AG09319 (cell line): ENCODE data around the gene CMIP.

Experiments
- DNase-seq: peaks from one replicate; pipeline ENCODE4 v3.0.0-alpha.2; 2010; ENCODE audit warnings: low read depth; ENCODE audit errors: extremely low read depth
- TF ChIP-seq, protein P1 (sequence below): IDR thresholded peaks from 2 replicates; pipeline ENCODE4 v1.5.1; 2011; ENCODE audit warnings: low read depth, mild to moderate bottlenecking, inconsistent platforms, low read length, moderate library complexity

Gene CMIP

DNA sequence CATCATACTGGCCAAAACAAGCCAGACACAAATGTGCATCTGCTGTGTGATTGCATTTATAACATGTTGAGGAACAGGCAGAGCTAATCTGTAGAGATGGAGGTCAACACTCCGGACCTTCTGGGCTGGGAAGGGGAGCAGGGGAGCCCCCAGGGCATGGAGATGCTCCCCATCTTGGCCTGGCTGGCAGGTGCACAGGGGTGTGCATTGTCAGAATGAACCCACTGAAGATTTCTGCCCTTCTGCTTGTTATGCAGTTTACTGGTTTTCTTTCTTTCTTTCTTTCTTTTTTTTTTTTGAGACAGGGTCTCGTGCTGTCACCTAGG, 146.9 kb downstream of the CMIP start:
- TF ChIP-seq, protein P1, sequence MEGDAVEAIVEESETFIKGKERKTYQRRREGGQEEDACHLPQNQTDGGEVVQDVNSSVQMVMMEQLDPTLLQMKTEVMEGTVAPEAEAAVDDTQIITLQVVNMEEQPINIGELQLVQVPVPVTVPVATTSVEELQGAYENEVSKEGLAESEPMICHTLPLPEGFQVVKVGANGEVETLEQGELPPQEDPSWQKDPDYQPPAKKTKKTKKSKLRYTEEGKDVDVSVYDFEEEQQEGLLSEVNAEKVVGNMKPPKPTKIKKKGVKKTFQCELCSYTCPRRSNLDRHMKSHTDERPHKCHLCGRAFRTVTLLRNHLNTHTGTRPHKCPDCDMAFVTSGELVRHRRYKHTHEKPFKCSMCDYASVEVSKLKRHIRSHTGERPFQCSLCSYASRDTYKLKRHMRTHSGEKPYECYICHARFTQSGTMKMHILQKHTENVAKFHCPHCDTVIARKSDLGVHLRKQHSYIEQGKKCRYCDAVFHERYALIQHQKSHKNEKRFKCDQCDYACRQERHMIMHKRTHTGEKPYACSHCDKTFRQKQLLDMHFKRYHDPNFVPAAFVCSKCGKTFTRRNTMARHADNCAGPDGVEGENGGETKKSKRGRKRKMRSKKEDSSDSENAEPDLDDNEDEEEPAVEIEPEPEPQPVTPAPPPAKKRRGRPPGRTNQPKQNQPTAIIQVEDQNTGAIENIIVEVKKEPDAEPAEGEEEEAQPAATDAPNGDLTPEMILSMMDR: no peak
- no peak for DNase-seq

DNA sequence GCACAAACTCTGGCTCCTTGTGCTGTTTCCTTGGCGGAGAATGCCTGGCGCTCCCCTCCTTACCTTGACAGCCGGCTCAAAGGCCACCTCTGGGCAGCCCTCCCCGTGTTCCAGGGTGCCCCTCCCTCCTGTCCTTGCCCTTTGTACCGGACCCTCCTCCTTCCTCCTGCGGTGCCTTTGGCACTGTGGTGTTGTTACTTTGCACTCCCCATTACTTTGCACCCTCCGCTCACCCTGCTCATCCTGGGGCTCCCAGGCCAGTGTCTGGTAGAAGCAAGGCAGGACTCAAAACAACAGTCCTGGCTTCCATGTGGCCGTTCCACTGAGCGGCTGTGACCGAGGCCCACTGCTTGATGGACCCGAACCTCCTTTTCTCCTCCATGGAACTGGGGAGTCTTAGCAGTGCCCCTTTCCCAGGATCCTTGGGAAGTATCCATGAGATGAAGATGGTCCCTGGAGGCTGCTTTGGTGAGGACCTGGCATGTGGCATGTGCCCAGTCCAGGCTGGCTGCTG, 147.8 kb downstream of the CMIP start:
- DNase-seq: no peak
- TF ChIP-seq, protein P1: no peak

DNA sequence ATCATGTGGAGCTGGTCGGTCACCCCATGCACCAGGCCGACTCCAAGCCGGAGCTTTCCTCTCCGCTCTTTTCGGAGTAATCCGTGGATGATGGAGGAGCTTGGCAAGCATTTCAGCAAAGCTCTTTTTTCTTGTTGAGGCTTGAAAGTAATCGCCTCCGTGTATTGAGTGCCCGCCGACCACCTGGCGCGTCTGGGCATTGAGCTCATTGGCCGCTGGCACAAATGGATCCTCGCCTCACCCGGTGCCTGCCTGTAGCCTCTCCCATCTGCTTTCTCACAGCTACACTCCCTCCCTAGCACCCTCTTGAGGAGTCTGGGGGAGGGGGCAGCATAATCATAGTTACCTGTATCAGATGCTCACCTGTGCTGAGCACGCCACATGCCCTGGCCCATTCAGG, 148.9 kb downstream of the CMIP start:
- no peak for DNase-seq
- TF ChIP-seq, protein P1: no peak

DNA sequence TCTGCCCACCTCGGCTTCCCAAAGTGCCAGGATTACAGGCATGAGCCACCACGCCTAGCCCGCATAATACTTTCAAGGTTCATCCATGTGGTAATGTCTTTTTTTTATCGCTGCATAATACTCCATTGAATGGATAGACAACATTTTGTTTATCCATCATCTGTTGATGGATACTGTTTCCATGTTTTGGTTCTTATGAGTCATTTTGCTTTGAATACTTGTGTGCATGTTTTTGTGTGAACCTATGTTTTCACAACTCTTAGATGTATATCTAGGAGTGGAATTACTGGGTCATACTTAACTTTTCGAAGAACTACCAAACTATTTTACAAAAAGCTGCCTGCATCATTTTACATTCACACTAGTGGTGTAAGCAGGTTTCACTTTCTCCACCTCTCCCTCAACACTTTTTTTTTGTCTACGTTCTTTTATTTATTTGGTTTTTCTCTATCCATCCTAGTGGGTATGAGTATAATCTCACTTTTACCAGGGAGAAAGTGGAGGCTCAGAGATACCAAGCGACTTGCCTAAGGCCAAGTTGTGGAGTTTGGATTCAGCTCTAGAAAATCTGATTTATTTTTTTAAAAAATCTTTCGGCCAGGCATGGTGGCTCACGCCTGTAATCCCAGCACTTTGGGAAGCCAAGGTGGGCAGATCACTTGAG, 151.2 kb downstream of the CMIP start:
- TF ChIP-seq, protein P1: no peak
- DNase-seq: no peak

DNA sequence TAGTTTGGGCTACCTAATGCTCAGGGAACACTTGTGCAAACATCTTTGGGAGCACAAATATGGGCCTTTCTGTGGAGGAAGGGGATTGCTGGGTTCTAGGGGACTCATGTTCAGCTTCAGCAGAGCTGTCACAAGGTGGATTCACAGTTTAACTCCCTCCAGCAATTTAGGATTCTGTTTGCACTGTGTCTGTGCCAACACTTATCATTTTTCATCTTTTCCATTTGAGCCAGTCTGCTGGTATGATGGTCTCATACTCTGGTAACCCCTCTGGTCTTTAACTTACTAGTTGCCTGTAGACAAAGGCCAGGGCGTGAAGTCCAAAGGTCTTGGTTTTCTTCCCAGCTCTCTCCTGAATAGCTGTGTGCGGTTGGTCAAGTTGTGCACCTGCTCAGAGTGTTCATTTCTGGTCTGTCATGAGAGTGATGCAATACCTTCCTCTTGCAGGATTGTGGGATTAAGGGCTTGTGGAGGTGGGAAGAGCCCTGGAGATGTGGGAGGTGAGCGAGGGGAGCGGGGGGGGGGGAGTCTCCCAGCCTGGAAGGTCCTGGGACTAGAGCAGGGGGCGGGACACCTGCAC, 152.6 kb downstream of the CMIP start:
- DNase-seq: no peak
- TF ChIP-seq, protein P1: no peak

DNA sequence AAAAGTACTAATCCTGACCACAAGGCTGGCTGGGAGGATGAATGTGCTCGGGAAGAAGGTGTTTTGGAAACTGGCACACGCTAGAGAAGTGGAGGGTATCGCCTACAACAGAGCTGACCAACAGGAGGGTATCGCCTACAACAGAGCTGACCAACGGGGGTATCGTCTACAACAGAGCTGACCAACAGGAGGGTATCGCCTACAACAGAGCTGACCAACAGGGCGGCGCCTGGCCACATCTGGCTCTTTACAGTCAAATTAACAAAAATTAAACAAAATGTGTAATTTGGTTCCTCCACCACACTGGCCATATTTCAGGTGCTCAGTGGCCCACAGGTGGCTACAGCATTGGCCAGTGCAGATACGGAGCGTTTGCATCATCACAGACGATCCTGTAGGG, 153.5 kb downstream of the CMIP start:
- DNase-seq: no peak
- TF ChIP-seq, protein P1: no peak

DNA sequence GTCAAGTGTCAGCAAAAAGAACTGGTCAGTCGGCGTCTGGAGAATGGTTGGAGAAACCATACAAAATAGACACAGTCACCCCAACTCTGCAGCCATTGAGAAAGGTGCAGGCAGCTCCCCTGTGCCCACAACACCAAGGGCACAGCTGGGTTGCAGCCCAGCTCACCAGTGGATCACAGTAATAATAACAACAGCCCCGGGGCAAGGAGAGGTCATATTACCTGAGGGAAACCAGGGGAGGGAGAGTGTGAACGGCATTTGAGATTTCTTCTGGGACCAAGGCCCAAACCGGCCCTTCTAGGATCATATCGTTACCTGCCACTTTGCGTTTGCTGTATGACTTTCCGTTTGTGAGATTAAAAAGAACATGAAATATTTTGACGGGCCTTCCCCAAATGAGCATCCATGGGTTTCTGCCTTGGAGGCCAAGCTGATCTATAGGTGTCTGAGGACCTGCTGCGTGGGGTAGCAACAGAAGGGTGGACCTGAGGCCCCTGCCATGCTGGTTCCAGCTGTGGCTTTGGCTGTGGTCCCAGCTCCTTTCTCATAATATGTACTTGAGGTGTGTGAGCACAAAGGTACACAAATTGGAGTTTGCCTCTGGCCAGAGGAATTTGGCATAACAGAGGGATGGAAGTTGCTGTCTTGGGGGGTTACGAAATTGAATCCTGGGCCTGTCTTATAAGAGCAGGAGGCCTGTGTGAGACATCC, 154.6 kb downstream of the CMIP start:
- TF ChIP-seq, protein P1: no peak
- DNase-seq: no peak
